Myometrial cell (primary cell): Measurements from ENCODE around the gene LLPH. TPM values are rescaled to one million over a fixed set of nuclear protein-coding genes. Genes with fewer than 3 reads are reported as not detected.

Experiments used
- total RNA-seq: library from RNA; depleted of rRNA; stranded (reverse); fragments of >200 nt; gene quantifications from 2 replicates; pipeline ENCODE4 v1.2.3, GENCODE V29; 2015

The LLPH gene
- total RNA-seq: 9.8 and 12.4 TPM in 2 replicates

GRCh38 chr12:66130267-66131066 lies at the start of gene LLPH:
TSS of gene LLPH (minus strand) at chr12:66130750. CDS start at chr12:66129106, 1,644 bp downstream.

DNA sequence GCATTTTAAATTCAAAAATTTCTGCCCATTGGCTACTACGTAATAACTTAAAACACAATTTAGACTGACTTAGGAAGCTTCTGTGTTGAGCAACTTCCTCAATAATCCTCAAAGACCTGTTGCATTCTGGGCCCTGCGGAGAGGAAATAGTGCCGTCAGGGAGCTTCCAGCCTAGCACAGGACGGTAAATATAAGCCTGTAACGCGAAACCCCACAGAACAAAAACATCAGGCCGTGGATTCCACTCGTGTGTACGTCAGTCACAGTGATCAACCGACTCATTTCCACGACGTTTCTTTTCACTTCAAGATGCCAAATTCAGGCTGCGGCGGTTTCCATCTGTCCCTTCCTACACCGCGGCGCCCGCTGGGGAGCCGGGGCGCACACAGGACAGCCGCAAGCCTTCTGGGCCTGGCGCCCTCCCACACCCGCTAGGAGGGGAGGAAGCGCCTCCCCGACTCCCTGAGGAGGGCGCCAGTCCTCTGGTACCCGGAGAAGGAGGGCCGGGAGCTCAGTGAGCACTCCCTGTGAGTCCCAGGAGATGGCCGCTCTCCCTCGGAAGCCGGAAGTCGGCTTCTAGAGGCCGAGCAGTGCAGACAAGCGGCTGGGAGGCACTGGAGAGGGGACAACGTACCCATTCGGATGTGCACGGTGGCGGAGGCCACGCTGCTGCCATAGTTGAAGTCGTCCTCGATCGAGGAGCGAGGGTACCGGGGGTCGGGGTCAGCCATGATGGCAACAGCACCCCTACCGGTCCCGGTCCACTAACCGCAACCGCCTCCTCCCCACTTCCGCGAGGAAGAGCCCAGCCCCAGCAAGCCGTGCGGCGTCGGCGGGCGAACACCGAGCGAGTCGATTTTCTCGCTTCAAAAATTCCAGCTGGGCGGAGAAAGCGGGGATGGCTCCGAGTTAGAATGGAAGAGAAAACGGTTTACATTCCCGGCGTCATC lies 38.9 kb upstream of the LLPH start, which contains the start of gene TMBIM4:
Gene TMBIM4, minus strand, starts transcription at position 776 of the 950 bp plus-strand sequence. Its CDS starts 45 bp downstream, at position 731.

Other genes starting within 250 kb of the LLPH start
- gene TMBIM4, start 39.2 kb upstream of the LLPH start, total RNA-seq: 110 and 138 TPM in 2 replicates
- 4.1 and 4.9 TPM in 2 replicates for gene IRAK3, start 58.5 kb upstream of the LLPH start, total RNA-seq
- 1.6 and 6.6 TPM in 2 replicates for gene HELB, start 171.7 kb upstream of the LLPH start, total RNA-seq